ENCODE data around the gene IDE.

The IDE gene

DNA sequence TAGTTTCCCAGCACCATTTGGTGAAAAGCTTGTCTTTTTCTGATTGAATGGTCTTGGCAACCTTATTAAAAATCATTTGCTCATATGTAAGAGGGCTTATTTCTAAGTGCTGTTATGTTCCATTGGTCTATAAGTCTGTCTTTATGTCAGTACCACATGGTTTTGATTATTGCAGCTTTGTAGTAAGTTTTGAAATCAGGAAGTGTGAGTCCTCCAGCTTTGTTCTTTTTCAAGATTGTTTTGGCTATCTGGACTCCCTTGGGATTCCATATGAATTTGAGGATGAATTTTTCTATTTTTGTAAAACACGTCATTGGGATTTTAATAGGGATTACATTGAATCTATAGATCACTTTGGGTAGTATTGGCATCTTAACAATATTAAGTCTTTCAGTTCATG, 24.4 kb upstream of the IDE start:
- H3K79me1 ChIP-seq (replicated peaks; ENCODE audit: low read length, poor library complexity, severe bottlenecking): peaks cover under 1% of the 10 kb centered on the region
- no peak overlapping the region for H3K4me2 ChIP-seq (ENCODE audit: low read length, poor library complexity, severe bottlenecking)
- H3K18ac ChIP-seq (ENCODE audit: low read depth in 1 of 2, low read length in 2 of 2): no peak overlapping the region
- H3K4ac ChIP-seq (ENCODE audit: low read depth in 1 of 2, low read length in 2 of 2): no peak overlapping the region
- no CpG with 5 or more reads among the region's 1 CpG for WGBS
- no peak overlapping the region for H3K4me3 ChIP-seq (ENCODE audit: insufficient read depth in 1 of 2, low read depth in 1 of 2, low read length in 2 of 2)
- peaks cover 1% of the 10 kb centered on the region for H3K4me1 ChIP-seq (ENCODE audit: control insufficient read depth, insufficient read depth, low read depth, low read length)
- no peak overlapping the region for H3K14ac ChIP-seq (ENCODE audit: low read length in 2 of 2)
- H4K8ac ChIP-seq (ENCODE audit: low read length): no peak overlapping the region
- H4K91ac ChIP-seq (ENCODE audit: low read length): no peak overlapping the region
- no peak overlapping the region for H2AK5ac ChIP-seq (ENCODE audit: low read length, severe bottlenecking)
- H2BK15ac ChIP-seq (ENCODE audit: low read depth, poor library complexity, severe bottlenecking): no peak overlapping the region
- no peaks in the 10 kb centered on the region for H3K27me3 ChIP-seq (ENCODE audit: control insufficient read depth in 1 of 2, insufficient read depth in 1 of 2, low read length in 2 of 2)
- H3K9ac ChIP-seq (ENCODE audit: low read length): no peak overlapping the region
- H3K9me3 ChIP-seq (ENCODE audit: control insufficient read depth, low read length): no peaks in the 10 kb centered on the region
- no peaks in the 10 kb centered on the region for H3K36me3 ChIP-seq (ENCODE audit: control insufficient read depth in 1 of 2, insufficient read depth in 2 of 2, low read depth in 1 of 2, low read length in 2 of 2)
- no peak overlapping the region for H3K23ac ChIP-seq (ENCODE audit: low read length in 2 of 2)
- no peak overlapping the region for H2AFZ ChIP-seq (ENCODE audit: low read depth, low read length)
- no peak overlapping the region for H3K27ac ChIP-seq (ENCODE audit: low read length, poor library complexity, severe bottlenecking)
- H2BK5ac ChIP-seq (ENCODE audit: low read depth, low read length, poor library complexity, severe bottlenecking): no peak overlapping the region
- DNase-seq: no peak
- no peak overlapping the region for H2BK120ac ChIP-seq (ENCODE audit: low read depth, low read length)
- H2BK12ac ChIP-seq (ENCODE audit: low read length in 2 of 2): no peak overlapping the region

DNA sequence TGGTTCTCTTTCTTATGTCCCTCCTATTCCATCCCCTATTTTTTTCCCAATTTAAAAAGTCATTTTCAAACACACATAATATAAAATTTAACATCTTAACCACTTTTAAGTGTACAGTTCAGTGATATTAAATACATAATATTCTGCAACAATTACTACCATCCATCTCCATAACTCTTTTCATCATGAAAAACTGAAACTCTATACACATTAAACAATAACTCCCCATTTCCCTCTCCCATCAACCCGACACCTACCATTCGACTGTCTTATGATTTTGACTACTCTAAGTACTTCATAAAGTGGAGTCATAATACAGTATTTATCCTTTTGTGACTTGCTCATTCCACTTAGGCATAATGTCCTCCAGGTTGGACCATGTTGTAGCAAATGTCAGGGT, 21.6 kb upstream of the IDE start:
- no peaks in the 10 kb centered on the region for H3K36me3 ChIP-seq (ENCODE audit: control insufficient read depth in 1 of 2, insufficient read depth in 2 of 2, low read depth in 1 of 2, low read length in 2 of 2)

DNA sequence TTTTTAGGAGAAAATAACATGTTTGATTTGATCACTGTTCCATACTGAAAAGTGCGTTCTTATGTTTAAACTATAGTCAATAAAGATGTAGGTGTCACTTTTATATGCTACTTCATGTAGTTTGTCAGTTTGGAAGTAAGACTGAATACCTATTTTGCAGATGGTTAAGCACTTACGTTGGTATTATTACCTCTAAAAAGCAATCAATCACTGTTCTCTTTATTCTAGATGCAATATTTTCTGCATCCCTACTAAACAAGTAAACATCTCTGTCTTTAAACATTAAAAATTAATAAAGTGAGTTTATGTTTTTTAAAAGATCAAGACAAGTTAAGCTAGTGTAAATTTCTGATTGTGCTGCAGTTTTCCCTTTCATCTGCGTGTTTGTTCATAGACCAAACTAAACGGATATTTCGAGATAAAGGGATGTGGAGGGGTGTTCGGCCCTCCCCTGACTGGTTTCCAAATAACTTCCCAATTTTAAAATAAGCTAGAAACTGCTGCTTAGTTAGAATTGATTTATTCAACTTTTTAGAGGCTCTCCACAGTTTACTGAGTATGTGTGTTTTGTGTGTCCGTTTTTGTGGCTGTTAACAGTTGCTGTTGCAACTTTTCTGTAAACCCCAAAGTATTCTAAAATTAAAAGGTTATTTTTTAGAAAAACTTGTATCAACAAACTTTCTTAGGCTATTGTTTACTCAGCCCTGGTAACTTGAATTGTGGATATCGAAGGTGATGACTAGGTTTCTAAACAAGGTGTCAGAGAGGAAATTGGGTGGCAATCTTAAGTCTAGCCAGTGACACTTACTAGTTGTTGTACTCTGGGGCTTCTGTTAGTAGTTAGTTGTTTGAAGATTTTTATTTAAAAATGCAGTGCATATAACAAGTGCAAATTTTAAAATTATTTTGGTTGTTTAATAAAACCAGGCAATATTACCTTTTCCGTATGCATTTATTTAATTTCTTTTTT, 20.0 kb upstream of the IDE start:
- Histone ChIP-seq H3K14ac (ENCODE audit: low read length in 2 of 2) (no peak overlapping the region), H3K4me2 (ENCODE audit: low read length, poor library complexity, severe bottlenecking) (peak overlapping the region; percentile 92), H2AK5ac (ENCODE audit: low read length, severe bottlenecking) (no peak overlapping the region), H3K4me3 (ENCODE audit: insufficient read depth in 1 of 2, low read depth in 1 of 2, low read length in 2 of 2) (peak overlapping the region in 1 of 2 experiments; percentile 94), H3K27me3 (ENCODE audit: control insufficient read depth in 1 of 2, insufficient read depth in 1 of 2, low read length in 2 of 2) (no peaks in the 10 kb centered on the region), H3K18ac (ENCODE audit: low read depth in 1 of 2, low read length in 2 of 2) (no peak overlapping the region), H4K91ac (ENCODE audit: low read length) (no peak overlapping the region), H3K36me3 (ENCODE audit: control insufficient read depth in 1 of 2, insufficient read depth in 2 of 2, low read depth in 1 of 2, low read length in 2 of 2) (no peaks in the 10 kb centered on the region), H2BK5ac (ENCODE audit: low read depth, low read length, poor library complexity, severe bottlenecking) (no peak overlapping the region), H3K79me1 (replicated peaks; ENCODE audit: low read length, poor library complexity, severe bottlenecking) (peaks cover 3% of the 10 kb centered on the region), H4K8ac (ENCODE audit: low read length) (no peak overlapping the region), H2BK15ac (ENCODE audit: low read depth, poor library complexity, severe bottlenecking) (no peak overlapping the region), H3K23ac (ENCODE audit: low read length in 2 of 2) (no peak overlapping the region), H2BK120ac (ENCODE audit: low read depth, low read length) (no peak overlapping the region), H2BK12ac (ENCODE audit: low read length in 2 of 2) (no peak overlapping the region), H3K9ac (ENCODE audit: low read length) (peak overlapping the region; percentile 93), H3K27ac (ENCODE audit: low read length, poor library complexity, severe bottlenecking) (no peak overlapping the region), H3K4ac (ENCODE audit: low read depth in 1 of 2, low read length in 2 of 2) (no peak overlapping the region), H2AFZ (ENCODE audit: low read depth, low read length) (no peak overlapping the region), H3K9me3 (ENCODE audit: control insufficient read depth, low read length) (no peaks in the 10 kb centered on the region), H3K4me1 (ENCODE audit: control insufficient read depth, insufficient read depth, low read depth, low read length) (peaks cover 3% of the 10 kb centered on the region)
- no peak for DNase-seq
- 2% methylated on average over 2 of the region's 9 CpGs for WGBS

More for the DNA sequence above, 21.6 kb upstream of the IDE start:
- no peak overlapping the region for H4K91ac ChIP-seq (ENCODE audit: low read length)
- H3K79me1 ChIP-seq (replicated peaks; ENCODE audit: low read length, poor library complexity, severe bottlenecking): peaks cover 3% of the 10 kb centered on the region
- peak overlapping the region; percentile 36 for H3K9ac ChIP-seq (ENCODE audit: low read length)
- no peak overlapping the region for H2BK15ac ChIP-seq (ENCODE audit: low read depth, poor library complexity, severe bottlenecking)
- H3K18ac ChIP-seq (ENCODE audit: low read depth in 1 of 2, low read length in 2 of 2): no peak overlapping the region
- peaks cover 3% of the 10 kb centered on the region for H3K4me1 ChIP-seq (ENCODE audit: control insufficient read depth, insufficient read depth, low read depth, low read length)
- no peak overlapping the region for H2AFZ ChIP-seq (ENCODE audit: low read depth, low read length)
- H3K9me3 ChIP-seq (ENCODE audit: control insufficient read depth, low read length): no peaks in the 10 kb centered on the region
- no peak overlapping the region for H3K23ac ChIP-seq (ENCODE audit: low read length in 2 of 2)
- no peak overlapping the region for H4K8ac ChIP-seq (ENCODE audit: low read length)
- H2BK5ac ChIP-seq (ENCODE audit: low read depth, low read length, poor library complexity, severe bottlenecking): no peak overlapping the region
- no peak for DNase-seq
- no peak overlapping the region for H3K27ac ChIP-seq (ENCODE audit: low read length, poor library complexity, severe bottlenecking)
- H2BK12ac ChIP-seq (ENCODE audit: low read length in 2 of 2): no peak overlapping the region
- no peak overlapping the region for H3K14ac ChIP-seq (ENCODE audit: low read length in 2 of 2)
- WGBS: 100% methylated on average over 2 of the region's 2 CpGs
- no peak overlapping the region for H3K4me2 ChIP-seq (ENCODE audit: low read length, poor library complexity, severe bottlenecking)
- H3K4ac ChIP-seq (ENCODE audit: low read depth in 1 of 2, low read length in 2 of 2): no peak overlapping the region
- H2AK5ac ChIP-seq (ENCODE audit: low read length, severe bottlenecking): no peak overlapping the region
- no peaks in the 10 kb centered on the region for H3K27me3 ChIP-seq (ENCODE audit: control insufficient read depth in 1 of 2, insufficient read depth in 1 of 2, low read length in 2 of 2)
- H2BK120ac ChIP-seq (ENCODE audit: low read depth, low read length): no peak overlapping the region
- no peak overlapping the region for H3K4me3 ChIP-seq (ENCODE audit: insufficient read depth in 1 of 2, low read depth in 1 of 2, low read length in 2 of 2)

DNA sequence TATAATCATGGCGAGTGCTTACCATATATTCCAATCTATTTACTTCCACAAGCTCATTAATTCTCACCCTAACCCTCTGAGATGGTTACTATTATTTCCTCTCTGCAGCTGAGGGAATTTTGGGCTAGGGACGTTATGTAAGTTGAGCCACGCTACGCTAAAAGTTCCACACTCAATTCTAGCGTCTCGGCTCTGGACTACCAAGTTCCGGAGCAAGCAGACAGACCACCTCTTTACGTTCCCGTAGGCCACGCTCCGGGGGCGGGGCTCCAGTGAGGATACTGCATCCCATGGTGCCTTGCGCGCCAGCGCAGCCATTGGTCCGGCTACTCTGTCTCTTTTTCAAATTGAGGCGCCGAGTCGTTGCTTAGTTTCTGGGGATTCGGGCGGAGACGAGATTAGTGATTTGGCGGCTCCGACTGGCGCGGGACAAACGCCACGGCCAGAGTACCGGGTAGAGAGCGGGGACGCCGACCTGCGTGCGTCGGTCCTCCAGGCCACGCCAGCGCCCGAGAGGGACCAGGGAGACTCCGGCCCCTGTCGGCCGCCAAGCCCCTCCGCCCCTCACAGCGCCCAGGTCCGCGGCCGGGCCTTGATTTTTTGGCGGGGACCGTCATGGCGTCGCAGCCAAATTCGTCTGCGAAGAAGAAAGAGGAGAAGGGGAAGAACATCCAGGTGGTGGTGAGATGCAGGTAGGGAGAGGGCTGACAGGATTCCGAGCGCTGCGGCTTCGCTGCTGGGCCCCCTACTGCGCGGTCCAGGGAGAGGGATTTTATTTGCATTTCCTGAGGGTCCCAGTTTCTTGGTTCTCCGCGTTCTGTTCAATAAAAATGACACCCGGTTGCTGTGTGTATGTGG, 19.1 kb upstream of the IDE start, which contains the start of gene KIF11:
Gene KIF11 (plus strand): TSS at position 370 of the 858 bp plus-strand sequence. CDS start 246 bp downstream, at position 616.
- Histone ChIP-seq H2AK5ac (ENCODE audit: low read length, severe bottlenecking) (peak within 1 kb of the TSS; percentile 17), H3K36me3 (ENCODE audit: control insufficient read depth in 1 of 2, insufficient read depth in 2 of 2, low read depth in 1 of 2, low read length in 2 of 2) (no peaks in the 10 kb centered on the region), H3K4me3 (ENCODE audit: insufficient read depth in 1 of 2, low read depth in 1 of 2, low read length in 2 of 2) (peak within 1 kb of the TSS; percentile 94 to 99), H3K79me1 (replicated peaks; ENCODE audit: low read length, poor library complexity, severe bottlenecking) (peaks cover 3% of the 10 kb centered on the region), H3K4me1 (ENCODE audit: control insufficient read depth, insufficient read depth, low read depth, low read length) (peaks cover 3% of the 10 kb centered on the region), H3K4ac (ENCODE audit: low read depth in 1 of 2, low read length in 2 of 2) (peak within 1 kb of the TSS; percentile 51), H4K91ac (ENCODE audit: low read length) (peak within 1 kb of the TSS; percentile 86), H4K8ac (ENCODE audit: low read length) (peak within 1 kb of the TSS; percentile 60), H2BK120ac (ENCODE audit: low read depth, low read length) (peak within 1 kb of the TSS; percentile 89), H3K14ac (ENCODE audit: low read length in 2 of 2) (peak within 1 kb of the TSS in 1 of 2 experiments; percentile 75), H3K18ac (ENCODE audit: low read depth in 1 of 2, low read length in 2 of 2) (peak within 1 kb of the TSS; percentile 79 to 91), H2AFZ (ENCODE audit: low read depth, low read length) (peak within 1 kb of the TSS; percentile 97), H3K23ac (ENCODE audit: low read length in 2 of 2) (peak within 1 kb of the TSS in 1 of 2 experiments; percentile 98), H3K9ac (ENCODE audit: low read length) (peak within 1 kb of the TSS; percentile 93), H3K4me2 (ENCODE audit: low read length, poor library complexity, severe bottlenecking) (peak within 1 kb of the TSS; percentile 92), H3K27ac (ENCODE audit: low read length, poor library complexity, severe bottlenecking) (peak within 1 kb of the TSS; percentile 88), H3K9me3 (ENCODE audit: control insufficient read depth, low read length) (no peaks in the 10 kb centered on the region), H2BK12ac (ENCODE audit: low read length in 2 of 2) (peak within 1 kb of the TSS in 1 of 2 experiments; percentile 42), H2BK5ac (ENCODE audit: low read depth, low read length, poor library complexity, severe bottlenecking) (peak within 1 kb of the TSS; percentile 25), H2BK15ac (ENCODE audit: low read depth, poor library complexity, severe bottlenecking) (no peak within 1 kb of the TSS), H3K27me3 (ENCODE audit: control insufficient read depth in 1 of 2, insufficient read depth in 1 of 2, low read length in 2 of 2) (no peaks in the 10 kb centered on the region)
- under 1% methylated on average over 61 of the region's 61 CpGs for WGBS
- peak; percentile 98 for DNase-seq
